ENCODE data around the gene TSFM. TPM values are rescaled to one million over a fixed set of nuclear protein-coding genes. Genes with fewer than 3 reads are reported as not detected.

Gene TSFM
- total RNA-seq, 2 donors from 2014 or later: 15.9 to 16.4 TPM

- DNase-seq (ENCODE audit: low spot score): no peak
- intact Hi-C loops (cut with DNase I): loop anchor here in 1 of 2 donors (10.0 kb wide), 1 partner anchor 559 kb away; no protein-coding TSS in a partner anchor
Observed at GRCh38 chr12:57823131-57823907, 40.7 kb downstream of the TSFM start.

- intact Hi-C loops (cut with DNase I): loop anchor here in 1 of 2 donors (10.0 kb wide), 1 partner anchor 559 kb away; no protein-coding TSS in a partner anchor
- no peak for DNase-seq (ENCODE audit: low spot score)
Observed at GRCh38 chr12:57823908-57824640, 41.5 kb downstream of the TSFM start.

- intact Hi-C loops (cut with DNase I): loop anchor here in 1 of 2 donors (10.0 kb wide), 1 partner anchor 561 kb away; no protein-coding TSS in a partner anchor
- no peak for DNase-seq (ENCODE audit: low spot score)
Observed at GRCh38 chr12:57825451-57825850, 42.9 kb downstream of the TSFM start.

DNA sequence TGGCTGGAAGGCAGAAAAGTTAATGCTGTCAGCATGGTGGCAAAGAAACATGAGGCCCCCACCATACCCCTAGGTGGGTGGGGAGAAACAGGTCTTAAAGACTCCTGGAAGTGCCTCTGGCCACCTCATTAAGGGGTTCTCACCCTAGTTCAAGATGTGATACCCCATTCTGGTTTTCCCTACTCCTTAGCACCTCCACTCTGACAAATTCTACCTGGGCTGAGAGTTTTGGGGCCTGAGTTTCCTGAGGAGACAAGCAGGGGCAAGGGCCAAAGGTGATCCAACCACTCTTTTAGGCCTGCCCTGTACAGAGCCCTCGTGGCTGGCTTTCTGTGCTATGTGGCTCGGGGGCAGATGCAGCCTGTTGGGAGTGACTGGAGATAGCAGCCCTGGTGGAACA lies 43.8 kb downstream of the TSFM start:
- intact Hi-C loops (cut with DNase I): loop anchor here in 1 of 2 donors (10.0 kb wide), 1 partner anchor 562 kb away; no protein-coding TSS in a partner anchor
- no peak for DNase-seq (ENCODE audit: low spot score)

GRCh38 chr12:57826966-57827365 lies 44.4 kb downstream of the TSFM start:
- no peak for DNase-seq (ENCODE audit: low spot score)
- intact Hi-C loops (cut with DNase I): loop anchor here in 1 of 2 donors (10.0 kb wide), 1 partner anchor 562 kb away; no protein-coding TSS in a partner anchor

DNA sequence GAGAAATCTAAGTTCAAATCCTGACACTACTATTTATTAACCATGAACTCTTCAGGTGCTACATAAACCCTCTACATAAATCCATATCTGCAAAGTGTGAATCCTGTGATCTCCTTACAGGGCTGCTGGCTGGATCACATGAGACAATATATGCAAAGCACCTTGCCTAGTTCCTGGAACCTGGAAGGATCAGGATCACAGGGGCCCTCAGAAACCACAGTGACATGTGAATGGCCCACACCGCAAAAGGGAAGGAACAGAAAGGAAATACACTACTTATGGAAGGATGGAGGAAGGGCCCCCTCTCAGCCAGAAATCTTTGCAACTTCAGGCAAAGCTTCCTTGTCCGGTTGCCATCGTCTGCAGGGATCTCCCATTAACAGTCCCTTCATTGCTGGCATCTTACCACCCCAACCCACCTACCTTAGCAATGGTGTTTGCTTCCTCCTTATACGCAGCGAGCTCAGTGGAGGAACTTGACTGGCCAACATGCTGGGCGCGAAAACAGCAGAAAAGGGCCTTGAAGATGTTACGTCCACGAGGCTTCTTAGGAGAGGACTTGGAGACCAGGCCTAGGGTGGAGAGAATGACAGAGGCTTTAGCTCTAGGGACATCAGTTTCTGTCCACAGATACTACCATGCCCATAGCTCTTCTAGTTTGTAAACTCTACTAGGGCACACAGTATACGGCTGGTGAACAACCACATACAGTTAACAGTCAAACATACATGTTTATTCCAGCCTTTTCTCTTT lies 46.6 kb downstream of the TSFM start:
- intact Hi-C loops (cut with DNase I): loop anchor here in 1 of 2 donors (10.0 kb wide), 1 partner anchor 564 kb away; no protein-coding TSS in a partner anchor
- no peak for DNase-seq (ENCODE audit: low spot score)

GRCh38 chr12:57830393-57830792 lies 47.8 kb downstream of the TSFM start:
- DNase-seq (ENCODE audit: low spot score): no peak
- intact Hi-C loops (cut with DNase I): loop anchor here (2.0 kb wide), 2 partner anchors 74 to 76 kb away; no protein-coding TSS in a partner anchor

DNA sequence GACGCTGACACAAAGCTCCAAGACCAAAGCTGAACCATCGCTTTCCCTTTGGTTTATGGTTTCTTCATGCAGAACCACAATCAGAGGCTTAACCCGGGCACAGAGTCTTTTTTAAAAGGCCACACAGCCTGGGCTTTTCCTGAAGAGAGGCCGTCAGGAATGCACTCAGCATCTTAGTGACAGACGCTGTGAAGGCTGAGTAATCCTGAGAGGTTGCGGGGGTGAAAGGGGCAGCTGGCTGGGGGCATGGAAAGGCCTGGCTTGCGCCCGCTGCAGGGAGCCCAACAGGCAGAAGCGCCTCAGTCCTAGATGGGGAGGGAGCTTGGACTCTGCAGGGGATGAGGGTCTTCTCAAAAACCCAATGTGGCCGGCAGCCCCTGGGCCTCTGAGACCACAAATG lies 50.4 kb downstream of the TSFM start:
- intact Hi-C loops (cut with DNase I): no loop called here
- DNase-seq (ENCODE audit: low spot score): no peak

DNA sequence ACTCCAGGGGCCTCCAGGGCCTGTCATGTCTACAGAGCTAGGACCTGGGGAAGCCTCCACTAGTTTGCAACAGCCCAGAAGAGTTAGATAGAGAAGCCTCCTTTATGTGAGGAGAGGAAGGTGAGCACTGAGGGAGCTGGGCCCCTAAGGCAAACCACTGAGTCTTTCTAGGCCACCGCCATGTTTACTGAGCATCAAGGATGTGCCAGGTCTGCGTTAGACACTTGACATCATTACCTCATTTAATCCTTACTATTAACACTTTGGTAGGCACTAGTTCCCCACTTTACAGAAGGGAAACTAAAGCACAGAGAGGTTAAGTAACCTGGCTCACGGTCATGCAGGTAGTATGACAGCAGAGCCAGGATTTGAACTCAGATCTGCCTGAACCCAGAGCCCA lies 51.1 kb downstream of the TSFM start:
- intact Hi-C loops (cut with DNase I): no loop called here
- no peak for DNase-seq (ENCODE audit: low spot score)

DNA sequence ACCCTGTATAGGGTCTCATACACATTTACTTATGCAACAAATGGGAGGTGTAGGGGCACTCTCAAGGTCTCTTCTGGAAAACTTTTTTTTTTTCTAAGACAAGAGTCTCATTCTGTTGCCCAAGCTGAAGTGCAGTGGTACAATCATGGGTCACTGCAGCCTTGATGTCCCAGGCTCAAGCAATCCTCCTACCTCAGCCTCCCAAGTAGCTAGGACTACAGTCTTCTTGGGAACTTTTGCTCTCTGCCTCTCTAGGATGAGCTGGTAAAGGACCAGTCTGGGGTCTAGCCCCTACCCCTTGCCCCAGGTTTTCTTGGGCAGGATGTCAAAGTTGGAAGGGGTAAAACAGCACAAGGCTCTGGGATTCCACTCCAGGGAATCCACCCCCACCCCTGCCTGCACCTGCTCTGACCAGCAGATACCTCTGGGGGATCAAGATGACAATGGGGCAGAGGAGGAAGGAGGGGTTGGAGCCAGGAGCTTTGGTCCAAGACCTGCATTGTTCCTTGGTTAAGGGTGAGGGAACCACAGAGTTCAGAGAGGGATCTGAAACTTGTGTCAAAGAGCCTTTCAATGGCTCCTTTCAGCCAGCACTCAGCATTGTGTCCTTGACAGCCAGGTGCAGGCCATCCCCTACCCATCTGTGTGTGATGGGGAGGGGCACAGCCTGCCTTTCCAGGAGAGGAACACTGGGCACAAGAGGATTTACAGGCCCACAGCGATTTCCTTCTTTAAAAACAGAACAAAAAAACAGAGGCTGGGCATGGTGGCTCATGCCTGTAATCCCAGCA lies 51.7 kb downstream of the TSFM start:
- DNase-seq (ENCODE audit: low spot score): no peak
- intact Hi-C loops (cut with DNase I): no loop called here

GRCh38 chr12:57835366-57836288 lies 53.0 kb downstream of the TSFM start:
- intact Hi-C loops (cut with DNase I): no loop called here
- DNase-seq (ENCODE audit: low spot score): no peak

- DNase-seq (ENCODE audit: low spot score): peak; percentile 89
- intact Hi-C loops (cut with DNase I): no loop called here
Observed at GRCh38 chr12:57836442-57837375, 54.1 kb downstream of the TSFM start.

- intact Hi-C loops (cut with DNase I): no loop called here
- no peak for DNase-seq (ENCODE audit: low spot score)
Observed at GRCh38 chr12:57837864-57838562, 55.4 kb downstream of the TSFM start.

- DNase-seq (ENCODE audit: low spot score): no peak
- intact Hi-C loops (cut with DNase I): no loop called here
Observed at GRCh38 chr12:57838594-57839302, 56.2 kb downstream of the TSFM start.

- intact Hi-C loops (cut with DNase I): no loop called here
- no peak for DNase-seq (ENCODE audit: low spot score)
Observed at GRCh38 chr12:57839996-57840395, 57.4 kb downstream of the TSFM start.

All from posterior vena cava (tissue), 2 donors.